Kasumi-1 (cell line): ENCODE results near the gene LYSMD2.

Source experiments
- DNase-seq, 2 experiments: peaks; one replicate each; lab custom pipeline; 2025; lab: John Stamatoyannopoulos, UW

Gene LYSMD2

GRCh38 chr15:51720201-51720995, 17.1 kb downstream of the LYSMD2 start:
- no peak for DNase-seq

GRCh38 chr15:51718746-51719145, 18.7 kb downstream of the LYSMD2 start:
- DNase-seq, result no peak

GRCh38 chr15:51718219-51718618, 19.2 kb downstream of the LYSMD2 start:
- DNase-seq, result no peak

- no peak for DNase-seq
These were observed 22.5 kb downstream of the LYSMD2 start for GRCh38 chr15:51714911-51715310.

GRCh38 chr15:51714162-51714561, 23.3 kb downstream of the LYSMD2 start:
- no peak for DNase-seq

GRCh38 chr15:51709031-51709430, 28.4 kb downstream of the LYSMD2 start:
- DNase-seq, result no peak

GRCh38 chr15:51708013-51708412, 29.4 kb downstream of the LYSMD2 start:
- no peak for DNase-seq

- no peak for DNase-seq
These were observed 30.4 kb downstream of the LYSMD2 start for GRCh38 chr15:51706926-51707608.

- DNase-seq, result no peak
These were observed 31.2 kb downstream of the LYSMD2 start for GRCh38 chr15:51706291-51706690.

- no peak for DNase-seq
These were observed 34.7 kb downstream of the LYSMD2 start for GRCh38 chr15:51702710-51703109.

GRCh38 chr15:51699373-51699772, 38.1 kb downstream of the LYSMD2 start:
- DNase-seq, result no peak

- DNase-seq, result no peak
These were observed 40.3 kb downstream of the LYSMD2 start for GRCh38 chr15:51697163-51697562.

- no peak for DNase-seq
These were observed 40.9 kb downstream of the LYSMD2 start for GRCh38 chr15:51696566-51696965.

GRCh38 chr15:51692154-51692553, 45.3 kb downstream of the LYSMD2 start:
- no peak for DNase-seq

- peak; percentile 1 to 2 for DNase-seq
These were observed 48.6 kb downstream of the LYSMD2 start for GRCh38 chr15:51688863-51689262.

GRCh38 chr15:51687565-51687964, 49.9 kb downstream of the LYSMD2 start:
- no peak for DNase-seq

- DNase-seq, result peak; percentile 35 to 36
These were observed 56.0 kb downstream of the LYSMD2 start, which contains the start of gene SCG3 for GRCh38 chr15:51681303-51681963. TSS of gene SCG3 (plus strand) at chr15:51681503. CDS start at chr15:51681756, 253 bp downstream.

GRCh38 chr15:51680321-51680720, 57.1 kb downstream of the LYSMD2 start:
- no peak for DNase-seq

- no peak for DNase-seq
These were observed 59.4 kb downstream of the LYSMD2 start for GRCh38 chr15:51678096-51678495.

- DNase-seq, result no peak
These were observed 60.0 kb downstream of the LYSMD2 start for GRCh38 chr15:51677452-51677851.

- no peak for DNase-seq
These were observed 60.4 kb downstream of the LYSMD2 start for GRCh38 chr15:51677021-51677420.

GRCh38 chr15:51675234-51675633, 62.2 kb downstream of the LYSMD2 start:
- no peak for DNase-seq
